UCSD-AML1 (cell line): ENCODE measurements around the gene BPIFB3.

Source experiments
- DNase-seq: peaks from one replicate; lab custom pipeline; 2025; ENCODE audit not compliant: unreplicated experiment; lab: John Stamatoyannopoulos, UW

BPIFB3 gene

DNA sequence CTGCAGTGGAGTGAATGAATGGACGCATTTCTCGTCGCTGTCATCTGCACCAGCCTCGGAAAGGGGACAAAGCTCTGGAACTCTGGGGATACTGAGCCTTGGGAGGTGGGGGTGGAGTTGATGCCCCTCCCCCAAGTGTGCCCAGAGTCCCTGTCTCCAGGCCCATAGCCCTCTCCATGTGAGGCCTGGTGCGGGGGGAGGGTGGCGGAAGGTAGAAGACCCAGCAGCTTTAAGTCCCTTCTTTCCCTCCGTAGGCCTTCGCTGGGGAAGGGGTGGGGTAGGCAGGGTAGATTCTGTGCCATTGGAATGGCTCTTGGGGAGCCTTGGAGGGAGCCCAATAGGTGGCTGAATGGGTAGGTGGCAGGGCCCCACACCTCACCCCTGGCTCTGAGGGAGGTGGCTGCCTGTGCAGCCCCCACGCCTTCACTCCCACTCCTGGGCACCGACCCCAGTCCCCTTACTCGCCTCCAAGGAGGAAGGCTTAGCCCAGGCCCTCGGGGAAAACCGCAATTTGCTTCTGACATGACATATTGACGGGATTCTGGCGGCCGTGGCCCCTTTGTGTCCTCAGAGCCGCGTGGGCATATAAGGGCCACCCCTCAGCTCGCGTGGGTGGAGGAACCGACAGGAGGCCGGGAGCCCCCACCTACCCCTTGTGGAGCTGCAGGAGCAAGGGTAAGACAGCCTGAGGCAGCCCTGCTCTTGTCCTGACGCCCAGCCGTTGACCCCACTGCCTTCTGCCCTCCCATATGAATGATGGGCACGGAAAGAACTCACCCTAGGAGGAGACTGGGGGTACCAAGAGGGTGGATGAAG is at the start of gene BPIFB3:
TSS of gene BPIFB3 (plus strand) at position 613 of the 816 bp plus-strand sequence. CDS start 1,533 bp downstream, outside the sequence.
- no peak for DNase-seq

DNA sequence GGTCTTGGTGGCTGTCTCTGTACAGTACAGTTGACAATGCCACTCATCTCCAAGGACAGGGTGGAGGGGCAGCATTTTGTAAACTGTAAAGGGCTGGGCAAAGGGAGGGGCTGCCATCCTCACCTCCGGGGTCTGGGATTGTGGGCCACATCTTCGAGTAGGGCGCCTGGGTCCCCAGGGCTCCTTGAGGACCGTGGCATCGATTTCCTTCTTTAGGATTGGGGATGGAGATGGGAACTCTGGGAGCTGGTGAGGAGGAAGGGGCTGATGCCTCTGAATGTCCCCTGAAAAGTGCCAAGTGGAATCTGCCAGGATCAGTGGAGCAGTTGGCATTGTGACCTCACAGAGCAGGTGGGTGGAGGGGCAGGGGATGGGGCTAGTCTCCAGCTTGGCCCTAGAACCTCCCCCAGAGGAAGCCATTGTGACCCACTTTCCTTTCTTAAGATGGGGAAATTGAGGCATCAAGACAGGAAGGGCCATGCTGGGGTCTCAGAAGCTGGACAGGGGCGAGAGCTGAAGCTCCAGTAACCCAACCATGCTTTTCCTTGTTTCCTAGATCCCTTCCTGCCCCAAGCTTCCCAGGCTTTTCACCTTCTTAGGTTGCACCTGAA is 49.5 kb upstream of the BPIFB3 start, which contains the start of gene SUN5:
TSS of gene SUN5 (minus strand) at position 293 of the 611 bp plus-strand sequence. CDS start at position 200, 93 bp downstream.
- DNase-seq, result no peak

DNA sequence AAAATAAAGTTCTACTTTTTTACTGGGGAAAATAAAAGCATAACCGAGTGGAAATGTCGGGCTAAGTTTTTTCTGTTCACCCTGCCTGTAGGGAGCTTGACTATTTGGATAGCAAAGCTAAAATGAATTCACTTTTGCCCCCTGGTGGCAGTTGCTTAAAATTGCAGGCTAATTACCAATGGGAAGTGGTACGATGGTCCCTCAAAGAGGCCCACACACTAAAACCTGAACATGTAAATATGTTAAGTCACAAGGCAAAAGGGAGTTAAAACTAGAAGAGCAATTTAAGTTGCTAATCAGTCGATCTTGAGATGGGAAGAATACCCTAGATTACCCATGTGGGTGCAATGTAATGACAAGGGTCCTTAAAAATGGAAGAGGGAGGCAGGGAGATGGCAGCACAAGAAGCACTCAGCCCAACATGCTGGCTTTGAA is 48.6 kb upstream of the BPIFB3 start:
- DNase-seq, result no peak

GRCh38 chr20:33005908-33006775 is 47.6 kb upstream of the BPIFB3 start:
- DNase-seq, result no peak

DNA sequence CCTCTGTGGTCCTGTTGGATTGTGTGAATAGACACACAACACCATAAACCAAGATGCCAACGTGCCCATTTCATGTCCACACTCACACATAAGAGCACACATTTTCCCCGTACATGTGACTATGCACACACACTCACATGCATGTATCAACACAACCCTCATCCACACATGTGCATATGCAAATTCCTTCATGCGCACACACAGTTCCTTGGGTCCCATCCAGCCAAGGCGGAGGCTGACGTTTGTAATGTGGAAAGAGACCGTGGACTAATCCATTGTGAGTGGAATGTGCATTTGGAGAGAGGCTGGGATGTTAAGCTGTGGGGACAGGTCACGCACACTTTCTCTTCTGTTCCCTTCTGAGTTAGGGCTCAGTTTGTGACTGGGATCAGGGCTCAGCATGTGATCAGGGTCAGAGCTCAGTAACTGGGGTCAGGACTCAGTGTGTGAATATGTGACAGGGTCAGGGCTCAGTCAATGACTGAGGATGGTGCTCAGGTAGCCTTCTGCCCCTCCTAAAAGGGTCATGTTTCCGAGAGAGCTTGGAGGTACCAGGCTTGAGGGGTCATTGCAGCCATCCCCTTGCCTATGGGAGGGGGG is 46.8 kb upstream of the BPIFB3 start:
- DNase-seq, result no peak

DNA sequence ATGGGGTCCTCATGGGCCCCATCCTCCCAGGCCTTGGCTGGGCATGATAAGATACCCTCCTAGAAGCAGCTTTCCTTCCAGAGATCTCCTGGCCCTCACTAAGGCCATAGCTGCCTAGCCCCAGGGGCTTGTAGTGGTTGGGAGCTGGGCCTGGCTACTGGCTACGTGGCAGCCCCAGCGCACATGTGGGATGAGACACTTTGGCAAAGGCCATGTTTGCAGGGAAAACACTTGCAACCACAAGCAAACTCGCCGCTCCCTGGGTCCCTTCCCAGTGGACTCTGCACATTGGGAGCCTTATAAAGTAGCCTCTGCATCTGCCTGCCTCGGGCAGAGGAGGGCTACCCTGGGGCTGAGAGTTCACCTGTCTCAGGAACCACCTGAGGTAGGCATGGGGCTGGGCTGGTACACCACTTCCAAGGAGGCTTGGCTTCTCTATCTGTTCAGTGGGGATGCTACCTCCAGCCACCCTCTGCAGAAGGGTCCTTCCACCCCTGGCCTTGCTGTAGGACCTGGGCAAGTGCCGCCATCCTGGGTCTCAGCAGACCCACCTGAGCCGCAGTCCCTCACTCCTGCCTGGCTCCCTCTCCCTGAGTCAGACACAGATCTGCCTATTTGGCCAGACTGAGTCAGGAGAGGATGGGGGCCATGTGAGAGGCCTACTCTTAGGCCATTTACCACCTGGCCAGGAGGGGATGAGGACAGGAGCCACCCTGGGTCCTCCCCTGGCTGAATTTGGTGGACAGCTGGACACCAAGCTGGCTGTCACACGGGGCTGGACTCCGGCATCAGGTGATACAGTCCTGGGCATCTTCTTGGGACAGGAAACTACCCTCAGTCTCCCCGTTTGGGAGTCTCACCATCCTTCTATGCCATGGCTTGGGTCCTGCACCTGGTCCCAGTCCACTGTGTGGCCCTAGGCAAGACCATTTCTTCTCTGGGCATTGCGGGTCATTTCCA is 46.0 kb upstream of the BPIFB3 start, which contains the start of gene BPIFB2:
TSS of gene BPIFB2 (plus strand) at position 329 of the 960 bp plus-strand sequence. CDS start 871 bp downstream, outside the sequence.
- no peak for DNase-seq

DNA sequence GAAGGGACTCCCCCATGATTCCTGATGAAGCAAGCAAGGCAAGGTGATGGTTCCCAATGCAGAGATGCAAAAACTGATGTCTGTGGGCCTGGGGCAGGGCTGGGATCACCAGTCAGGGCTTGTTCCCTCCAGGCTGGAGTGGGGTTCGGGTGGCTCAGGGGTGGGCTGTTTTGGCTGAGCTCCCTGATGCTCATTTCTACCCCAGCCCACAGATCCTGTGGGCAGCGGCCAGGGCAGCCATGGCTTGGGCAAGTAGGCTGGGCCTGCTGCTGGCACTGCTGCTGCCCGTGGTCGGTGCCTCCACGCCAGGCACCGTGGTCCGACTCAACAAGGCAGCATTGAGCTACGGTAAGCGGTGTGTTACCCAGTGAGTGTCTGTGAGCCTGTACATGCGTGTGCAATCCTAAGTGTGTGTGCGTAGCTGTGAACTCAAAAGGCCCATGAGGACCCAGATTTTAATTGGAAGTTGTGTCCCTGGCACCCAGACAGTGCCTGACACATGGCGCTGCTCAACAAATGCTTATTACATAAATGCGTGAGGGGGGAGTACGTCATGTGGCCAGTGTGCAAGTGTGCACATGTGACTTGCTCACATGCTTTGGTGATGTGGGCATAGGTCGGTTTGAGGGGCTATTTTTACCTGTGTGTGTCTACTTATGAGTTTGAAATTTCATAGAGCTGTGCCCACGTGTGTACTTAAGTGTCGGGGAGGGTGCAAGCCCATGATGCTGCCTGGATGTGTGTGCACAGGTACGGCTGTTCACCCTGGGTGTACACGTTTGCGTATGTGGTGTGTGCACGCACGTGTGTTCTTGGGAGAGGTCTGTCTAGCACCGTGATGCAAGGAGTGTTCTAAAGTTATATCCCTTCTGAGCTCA is 45.1 kb upstream of the BPIFB3 start:
- no peak for DNase-seq

GRCh38 chr20:33009214-33010132 is 44.2 kb upstream of the BPIFB3 start:
- no peak for DNase-seq

- DNase-seq, result no peak
Measured at GRCh38 chr20:33010133-33010504, 43.6 kb upstream of the BPIFB3 start.

GRCh38 chr20:33010674-33011449 is 42.8 kb upstream of the BPIFB3 start:
- DNase-seq, result no peak

DNA sequence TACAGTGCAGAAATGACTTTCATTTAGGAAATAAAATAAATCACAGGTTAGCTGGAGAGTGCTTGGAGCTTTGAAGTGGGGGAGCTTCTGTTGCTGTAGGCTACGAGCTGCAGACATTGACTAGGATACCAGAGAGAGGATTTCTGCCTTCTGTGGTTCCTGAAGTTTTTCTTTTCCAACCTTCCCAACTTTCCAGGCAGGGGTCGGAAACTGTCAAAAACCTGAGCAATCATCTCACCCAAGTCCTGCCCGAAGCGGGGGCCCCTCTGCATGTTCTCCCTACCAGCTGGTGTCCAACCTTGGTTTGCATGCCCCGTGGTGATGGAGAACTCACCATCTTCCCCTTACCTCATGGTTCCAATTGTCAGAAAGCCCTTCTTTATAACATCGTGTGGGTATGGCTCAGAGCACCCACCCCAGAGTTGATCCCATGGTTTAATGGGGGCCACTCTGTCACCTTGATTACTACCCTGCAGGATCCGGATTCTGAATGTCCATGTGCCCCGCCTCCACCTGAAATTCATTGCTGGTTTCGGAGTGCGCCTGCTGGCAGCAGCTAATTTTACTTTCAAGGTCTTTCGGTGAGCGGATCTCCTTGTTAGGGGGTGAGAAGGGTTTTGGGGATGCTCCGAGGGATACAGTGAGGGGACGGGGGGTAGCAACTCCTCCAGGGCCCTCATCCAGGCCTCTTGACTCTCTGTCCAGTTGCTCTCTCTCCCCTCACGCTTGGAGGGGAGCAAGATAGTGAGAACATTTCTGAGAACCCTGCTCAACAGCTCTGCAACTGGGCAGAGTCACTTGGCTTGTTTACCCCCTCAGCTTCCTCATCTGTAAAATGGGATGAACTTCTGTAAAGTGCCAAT is 41.1 kb upstream of the BPIFB3 start:
- no peak for DNase-seq

- no peak for DNase-seq
Measured at GRCh38 chr20:33013701-33014326, 39.9 kb upstream of the BPIFB3 start.

DNA sequence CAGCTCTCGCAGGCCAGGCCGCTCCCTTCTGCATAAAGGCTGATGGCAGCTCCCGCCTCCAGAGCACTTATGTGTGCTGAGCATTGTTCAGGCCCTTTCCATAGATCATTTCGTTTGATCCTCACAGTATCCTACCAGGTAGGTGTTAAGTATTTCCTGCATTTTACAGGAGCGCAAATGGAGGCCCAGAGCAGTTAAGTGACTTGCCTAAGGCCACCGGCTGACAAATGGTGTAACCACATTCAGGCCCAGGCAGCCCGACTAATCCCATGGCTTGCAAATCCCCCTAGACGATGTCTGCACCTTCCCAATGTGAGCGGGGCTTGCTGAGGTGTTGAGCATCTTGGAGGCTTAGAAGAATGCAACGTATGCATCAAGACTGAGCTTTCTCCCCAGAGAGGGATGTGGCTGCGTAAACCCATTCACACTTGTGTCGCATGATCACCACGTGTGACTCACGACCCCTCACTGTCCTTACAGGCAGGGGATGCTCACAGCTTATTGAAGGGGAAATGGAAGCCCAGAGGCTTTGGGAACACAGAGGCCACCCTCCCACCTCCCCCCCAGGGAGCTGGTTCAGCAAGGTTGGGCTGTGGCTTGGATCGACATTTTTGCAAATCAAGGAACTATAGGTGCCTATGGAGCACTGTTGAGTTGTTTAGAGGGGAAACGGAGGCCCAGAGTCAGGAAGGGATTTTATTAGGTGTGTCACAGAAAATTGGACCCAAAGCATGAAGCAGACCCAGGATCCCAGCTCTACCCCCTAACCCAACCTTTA is 39.2 kb upstream of the BPIFB3 start:
- DNase-seq, result no peak

GRCh38 chr20:33015114-33015484 is 38.6 kb upstream of the BPIFB3 start:
- DNase-seq, result no peak
